ENCODE data around the gene AQP5. TPM values are rescaled to one million over a fixed set of nuclear protein-coding genes. Genes with fewer than 3 reads are reported as not detected.

Gene AQP5
- polyA plus RNA-seq, 3 donors = not detected

DNA sequence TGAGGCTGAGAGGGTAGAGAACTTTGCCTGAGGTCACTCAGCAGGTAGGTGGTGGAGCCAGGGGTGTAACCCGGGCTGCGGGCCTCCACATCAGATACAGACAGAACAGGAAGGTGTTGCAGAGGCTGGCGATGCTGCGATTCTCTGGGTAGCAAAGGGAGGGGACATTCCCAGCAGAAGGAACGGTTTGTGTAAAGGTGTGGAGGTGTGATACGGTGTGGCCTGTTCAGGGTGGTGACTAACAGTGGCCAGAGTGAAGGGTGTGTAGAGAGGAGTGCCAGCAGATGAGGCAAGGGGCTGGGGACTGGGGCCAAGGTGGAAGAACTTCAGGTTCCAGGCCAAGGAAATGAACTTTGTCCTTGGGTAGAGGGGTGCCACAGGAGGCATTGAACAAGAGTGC, 39.7 kb upstream of the AQP5 start:
- no peak for DNase-seq
- peaks cover 0 to 1% (median 0%) of the 10 kb centered on the region in 7 donors for H3K9me3 Mint-ChIP-seq
- H3K9me3 ChIP-seq (replicated peaks in 1 of 2; ENCODE audit: control insufficient read depth in 1 of 2, insufficient read depth in 1 of 2, low read length in 2 of 2) = no peaks in the 10 kb centered on the region
- H3K27ac Mint-ChIP-seq = no peak overlapping the region
- H4K20me1 ChIP-seq (ENCODE audit: insufficient read depth, low read length) = no peaks in the 10 kb centered on the region
- H3K4me1 ChIP-seq (ENCODE audit: control insufficient read depth in 1 of 2, insufficient read depth in 2 of 2, low read length in 2 of 2) = peaks cover 11 to 15% of the 10 kb centered on the region in 2 donors
- H3K4me3 ChIP-seq (replicated peaks in 1 of 3; ENCODE audit: low read depth in 2 of 3, low read length in 3 of 3) = no peak overlapping the region
- no peak overlapping the region for H3K27ac ChIP-seq (ENCODE audit: low read depth in 1 of 2, low read length in 2 of 2)
- H3K27me3 ChIP-seq (ENCODE audit: control insufficient read depth in 2 of 2, insufficient read depth in 2 of 2, low read length in 2 of 2) = no peaks in the 10 kb centered on the region
- H3K9ac ChIP-seq (ENCODE audit: insufficient read depth, low read length, poor library complexity, severe bottlenecking) = no peak overlapping the region
- peaks cover 18 to 27% (median 25%) of the 10 kb centered on the region in 3 donors for H3K27me3 Mint-ChIP-seq (ENCODE audit: low read depth in 3 of 3)
- H3K79me2 ChIP-seq (ENCODE audit: insufficient read depth, low read length) = no peaks in the 10 kb centered on the region
- H3K4me1 Mint-ChIP-seq = peaks cover 15% of the 10 kb centered on the region
- H3K36me3 Mint-ChIP-seq = no peaks in the 10 kb centered on the region
- no peak overlapping the region for H3K4me2 ChIP-seq (replicated peaks; ENCODE audit: extremely low read depth, low read length, poor library complexity, severe bottlenecking)
- H3K36me3 ChIP-seq (replicated peaks in 1 of 2; ENCODE audit: control insufficient read depth in 1 of 2, insufficient read depth in 2 of 2, low read length in 2 of 2) = no peaks in the 10 kb centered on the region
- 87% methylated on average over 6 of the region's 6 CpGs for whole genome bisulfite sequencing (ENCODE audit: insufficient coverage)
- TF ChIP-seq, protein P1, sequence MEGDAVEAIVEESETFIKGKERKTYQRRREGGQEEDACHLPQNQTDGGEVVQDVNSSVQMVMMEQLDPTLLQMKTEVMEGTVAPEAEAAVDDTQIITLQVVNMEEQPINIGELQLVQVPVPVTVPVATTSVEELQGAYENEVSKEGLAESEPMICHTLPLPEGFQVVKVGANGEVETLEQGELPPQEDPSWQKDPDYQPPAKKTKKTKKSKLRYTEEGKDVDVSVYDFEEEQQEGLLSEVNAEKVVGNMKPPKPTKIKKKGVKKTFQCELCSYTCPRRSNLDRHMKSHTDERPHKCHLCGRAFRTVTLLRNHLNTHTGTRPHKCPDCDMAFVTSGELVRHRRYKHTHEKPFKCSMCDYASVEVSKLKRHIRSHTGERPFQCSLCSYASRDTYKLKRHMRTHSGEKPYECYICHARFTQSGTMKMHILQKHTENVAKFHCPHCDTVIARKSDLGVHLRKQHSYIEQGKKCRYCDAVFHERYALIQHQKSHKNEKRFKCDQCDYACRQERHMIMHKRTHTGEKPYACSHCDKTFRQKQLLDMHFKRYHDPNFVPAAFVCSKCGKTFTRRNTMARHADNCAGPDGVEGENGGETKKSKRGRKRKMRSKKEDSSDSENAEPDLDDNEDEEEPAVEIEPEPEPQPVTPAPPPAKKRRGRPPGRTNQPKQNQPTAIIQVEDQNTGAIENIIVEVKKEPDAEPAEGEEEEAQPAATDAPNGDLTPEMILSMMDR (IDR thresholded peaks at IDR 0.05) = no peak
- H2AFZ ChIP-seq (ENCODE audit: insufficient read depth, low read depth, low read length, poor library complexity, severe bottlenecking) = no peak overlapping the region
- intact Hi-C loops (cut with micrococcal nuclease) = no loop called here
- H3K4me3 Mint-ChIP-seq = no peak overlapping the region

GRCh38 chr12:49922349-49923034, 39.2 kb upstream of the AQP5 start:
- WGBS (ENCODE audit: insufficient coverage) = 93% methylated on average over 11 of the region's 12 CpGs
- Mint-ChIP-seq H3K27ac (no peak overlapping the region), H3K4me1 (peaks cover 15% of the 10 kb centered on the region), H3K27me3 (ENCODE audit: low read depth in 3 of 3) (peaks cover 17 to 28% (median 24%) of the 10 kb centered on the region in 3 donors), H3K9me3 (peaks cover 0 to 1% (median 0%) of the 10 kb centered on the region in 7 donors), H3K36me3 (no peaks in the 10 kb centered on the region), H3K4me3 (no peak overlapping the region)
- Histone ChIP-seq H3K36me3 (replicated peaks in 1 of 2; ENCODE audit: control insufficient read depth in 1 of 2, insufficient read depth in 2 of 2, low read length in 2 of 2) (no peaks in the 10 kb centered on the region), H3K4me1 (ENCODE audit: control insufficient read depth in 1 of 2, insufficient read depth in 2 of 2, low read length in 2 of 2) (peaks cover 11 to 15% of the 10 kb centered on the region in 2 donors), H3K4me3 (replicated peaks in 1 of 3; ENCODE audit: low read depth in 2 of 3, low read length in 3 of 3) (no peak overlapping the region), H3K9me3 (replicated peaks in 1 of 2; ENCODE audit: control insufficient read depth in 1 of 2, insufficient read depth in 1 of 2, low read length in 2 of 2) (no peaks in the 10 kb centered on the region), H4K20me1 (ENCODE audit: insufficient read depth, low read length) (no peaks in the 10 kb centered on the region), H3K4me2 (replicated peaks; ENCODE audit: extremely low read depth, low read length, poor library complexity, severe bottlenecking) (no peak overlapping the region), H3K9ac (ENCODE audit: insufficient read depth, low read length, poor library complexity, severe bottlenecking) (no peak overlapping the region), H3K27ac (ENCODE audit: low read depth in 1 of 2, low read length in 2 of 2) (no peak overlapping the region), H2AFZ (ENCODE audit: insufficient read depth, low read depth, low read length, poor library complexity, severe bottlenecking) (no peak overlapping the region), H3K79me2 (ENCODE audit: insufficient read depth, low read length) (no peaks in the 10 kb centered on the region), H3K27me3 (ENCODE audit: control insufficient read depth in 2 of 2, insufficient read depth in 2 of 2, low read length in 2 of 2) (no peaks in the 10 kb centered on the region)
- intact Hi-C loops (cut with micrococcal nuclease) = no loop called here
- DNase-seq = no peak
- TF ChIP-seq, protein P1 (IDR thresholded peaks at IDR 0.05) = no peak

Data from CD14-positive monocyte (primary cell).